OCI-LY7 (cell line): Measurements from ENCODE around the gene MRO.

Experiments used
- EZH2phosphoT487 ChIP-seq: fragments of 200-600 bp; sonication (generic); IDR thresholded peaks from 2 replicates; pipeline ENCODE4 v1.6.1; 2018; ENCODE audit warnings: low read depth, borderline replicate concordance, mild to moderate bottlenecking, mixed run types, antibody characterized with exemption, low read length, moderate library complexity, mixed read lengths
- TF ChIP-seq, protein P1 (sequence below): fragments of 200-600 bp; sonication (generic); conservative IDR thresholded peaks from 2 replicates; pipeline ENCODE4 v1.5.1; 2014; ENCODE audit warnings: mild to moderate bottlenecking, antibody characterized with exemption, low read length, moderate library complexity, mixed read lengths

DNA sequence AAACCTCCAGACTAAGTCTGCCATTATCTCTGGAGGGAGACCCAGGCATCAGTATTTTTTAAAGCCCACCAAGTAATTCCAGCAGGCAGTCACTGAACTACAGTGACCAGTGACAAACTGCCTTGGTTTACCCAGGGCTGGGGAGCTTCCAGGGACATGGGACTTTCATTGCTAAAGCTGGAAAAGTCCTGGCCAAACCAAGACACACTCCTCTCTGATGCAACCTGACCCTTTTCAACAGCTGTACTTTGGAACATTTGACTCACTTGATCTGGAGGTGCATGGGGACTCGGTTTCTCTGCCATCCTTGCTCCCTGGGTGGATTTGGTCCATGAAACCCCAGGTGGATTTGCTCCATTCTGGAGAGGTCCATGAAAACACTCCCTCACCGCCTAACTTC, 7.0 kb downstream of the MRO start:
- TF ChIP-seq, protein P1, sequence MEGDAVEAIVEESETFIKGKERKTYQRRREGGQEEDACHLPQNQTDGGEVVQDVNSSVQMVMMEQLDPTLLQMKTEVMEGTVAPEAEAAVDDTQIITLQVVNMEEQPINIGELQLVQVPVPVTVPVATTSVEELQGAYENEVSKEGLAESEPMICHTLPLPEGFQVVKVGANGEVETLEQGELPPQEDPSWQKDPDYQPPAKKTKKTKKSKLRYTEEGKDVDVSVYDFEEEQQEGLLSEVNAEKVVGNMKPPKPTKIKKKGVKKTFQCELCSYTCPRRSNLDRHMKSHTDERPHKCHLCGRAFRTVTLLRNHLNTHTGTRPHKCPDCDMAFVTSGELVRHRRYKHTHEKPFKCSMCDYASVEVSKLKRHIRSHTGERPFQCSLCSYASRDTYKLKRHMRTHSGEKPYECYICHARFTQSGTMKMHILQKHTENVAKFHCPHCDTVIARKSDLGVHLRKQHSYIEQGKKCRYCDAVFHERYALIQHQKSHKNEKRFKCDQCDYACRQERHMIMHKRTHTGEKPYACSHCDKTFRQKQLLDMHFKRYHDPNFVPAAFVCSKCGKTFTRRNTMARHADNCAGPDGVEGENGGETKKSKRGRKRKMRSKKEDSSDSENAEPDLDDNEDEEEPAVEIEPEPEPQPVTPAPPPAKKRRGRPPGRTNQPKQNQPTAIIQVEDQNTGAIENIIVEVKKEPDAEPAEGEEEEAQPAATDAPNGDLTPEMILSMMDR = no peak
- TF ChIP-seq EZH2phosphoT487 = no peak
